Measurements from ENCODE around the gene SLC6A18.

DNA sequence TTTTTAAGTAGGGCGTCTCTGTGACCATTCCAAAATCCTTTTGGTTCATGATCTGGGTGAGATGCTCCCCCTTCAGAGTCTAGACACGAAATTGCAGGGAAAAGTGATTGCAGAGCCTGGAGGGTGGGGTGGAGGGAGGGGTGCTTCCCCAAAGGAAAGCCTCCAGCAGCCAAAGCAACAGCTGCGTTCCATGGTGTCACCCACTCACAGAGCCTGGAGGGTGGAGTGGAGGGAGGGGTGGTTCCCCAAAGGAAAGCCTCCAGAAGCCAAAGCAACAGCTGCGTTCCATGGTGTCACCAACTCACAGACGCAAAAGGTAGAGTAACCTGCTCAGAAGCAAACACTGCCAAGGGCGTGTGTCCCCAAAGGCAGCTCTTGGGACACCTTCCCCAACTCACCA lies 22.6 kb downstream of the SLC6A18 start:
- TF ChIP-seq, protein P1, sequence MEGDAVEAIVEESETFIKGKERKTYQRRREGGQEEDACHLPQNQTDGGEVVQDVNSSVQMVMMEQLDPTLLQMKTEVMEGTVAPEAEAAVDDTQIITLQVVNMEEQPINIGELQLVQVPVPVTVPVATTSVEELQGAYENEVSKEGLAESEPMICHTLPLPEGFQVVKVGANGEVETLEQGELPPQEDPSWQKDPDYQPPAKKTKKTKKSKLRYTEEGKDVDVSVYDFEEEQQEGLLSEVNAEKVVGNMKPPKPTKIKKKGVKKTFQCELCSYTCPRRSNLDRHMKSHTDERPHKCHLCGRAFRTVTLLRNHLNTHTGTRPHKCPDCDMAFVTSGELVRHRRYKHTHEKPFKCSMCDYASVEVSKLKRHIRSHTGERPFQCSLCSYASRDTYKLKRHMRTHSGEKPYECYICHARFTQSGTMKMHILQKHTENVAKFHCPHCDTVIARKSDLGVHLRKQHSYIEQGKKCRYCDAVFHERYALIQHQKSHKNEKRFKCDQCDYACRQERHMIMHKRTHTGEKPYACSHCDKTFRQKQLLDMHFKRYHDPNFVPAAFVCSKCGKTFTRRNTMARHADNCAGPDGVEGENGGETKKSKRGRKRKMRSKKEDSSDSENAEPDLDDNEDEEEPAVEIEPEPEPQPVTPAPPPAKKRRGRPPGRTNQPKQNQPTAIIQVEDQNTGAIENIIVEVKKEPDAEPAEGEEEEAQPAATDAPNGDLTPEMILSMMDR (tag by site-specific recombination; IDR thresholded peaks at IDR 0.05), result no peak
- TF ChIP-seq, protein P2, sequence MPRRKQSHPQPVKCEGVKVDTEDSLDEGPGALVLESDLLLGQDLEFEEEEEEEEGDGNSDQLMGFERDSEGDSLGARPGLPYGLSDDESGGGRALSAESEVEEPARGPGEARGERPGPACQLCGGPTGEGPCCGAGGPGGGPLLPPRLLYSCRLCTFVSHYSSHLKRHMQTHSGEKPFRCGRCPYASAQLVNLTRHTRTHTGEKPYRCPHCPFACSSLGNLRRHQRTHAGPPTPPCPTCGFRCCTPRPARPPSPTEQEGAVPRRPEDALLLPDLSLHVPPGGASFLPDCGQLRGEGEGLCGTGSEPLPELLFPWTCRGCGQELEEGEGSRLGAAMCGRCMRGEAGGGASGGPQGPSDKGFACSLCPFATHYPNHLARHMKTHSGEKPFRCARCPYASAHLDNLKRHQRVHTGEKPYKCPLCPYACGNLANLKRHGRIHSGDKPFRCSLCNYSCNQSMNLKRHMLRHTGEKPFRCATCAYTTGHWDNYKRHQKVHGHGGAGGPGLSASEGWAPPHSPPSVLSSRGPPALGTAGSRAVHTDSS (tag by site-specific recombination; IDR thresholded peaks at IDR 0.05), result no peak
